PC-3 (cell line): ENCODE results near the gene ESX1. TPM values are rescaled to one million over a fixed set of nuclear protein-coding genes. Genes with fewer than 3 reads are reported as not detected.

ENCODE experiments used
- ATAC-seq: fragments of 200-7000 bp; cut with Tn5 transposase; 2 replicates; pipeline ENCODE4 v1.9.1; 2020; ENCODE audit warnings: mild to moderate bottlenecking, moderate library complexity
- BruUV-seq: library from RNA; stranded (reverse); fragments of 400-500 nt; replicated peaks from 2 replicates; lab custom pipeline; 2021; lab: Mats Ljungman, UMichigan
- CTCF ChIA-PET: fragments of 300-600 bp; sonication (Branson Sonifier 250); formaldehyde crosslinking; loops from one replicate; lab custom pipeline; 2022; ENCODE audit warnings: antibody characterized with exemption; lab: Charles Lee
- POLR2A ChIA-PET: fragments of 300-600 bp; sonication (Branson Sonifier 250); formaldehyde crosslinking; loops from one replicate; lab custom pipeline; 2022; ENCODE audit warnings: antibody characterized with exemption; ENCODE audit not compliant: unreplicated experiment; lab: Charles Lee
- DNase-seq: peaks from one replicate; pipeline ENCODE4 v3.0.0-alpha.2; 2015
- H2AFZ ChIP-seq: fragments of 300-600 bp; sonication (generic); 2 replicates; pipeline ENCODE4 v1.6.0; 2016; ENCODE audit warnings: antibody characterized with exemption, low read length
- H3F3A ChIP-seq: fragments of 300-600 bp; sonication (generic); one replicate; pipeline ENCODE4 v1.6.0; 2017; ENCODE audit warnings: antibody characterized with exemption, low read length, control low read depth, mild to moderate bottlenecking; ENCODE audit not compliant: unreplicated experiment
- H3K27ac ChIP-seq: fragments of 300-600 bp; sonication (generic); 2 replicates; pipeline ENCODE4 v1.5.1; 2016; ENCODE audit warnings: mild to moderate bottlenecking, low read length
- H3K27me3 ChIP-seq: fragments of 300-600 bp; sonication (generic); 2 replicates; pipeline ENCODE4 v1.6.1; 2016; ENCODE audit warnings: low read length, mixed read lengths
- H3K36me3 ChIP-seq: fragments of 300-600 bp; sonication (generic); 2 replicates; pipeline ENCODE4 v1.6.1; 2016; ENCODE audit warnings: low read depth, mixed run types, low read length, mixed read lengths
- H3K4me1 ChIP-seq: fragments of 300-600 bp; sonication (generic); 2 replicates; pipeline ENCODE4 v1.5.1; 2016; ENCODE audit warnings: low read length; ENCODE audit not compliant: insufficient read depth
- H3K4me2 ChIP-seq: fragments of 300-600 bp; sonication (generic); 2 replicates; pipeline ENCODE4 v1.6.0; 2016; ENCODE audit warnings: low read length
- H3K4me3 ChIP-seq: fragments of 300-600 bp; sonication (generic); 2 replicates; pipeline ENCODE4 v1.5.1; 2016; ENCODE audit warnings: mild to moderate bottlenecking, low read length, mixed read lengths
- H3K79me2 ChIP-seq: fragments of 300-600 bp; sonication (generic); 2 replicates; pipeline ENCODE4 v1.6.1; 2017; ENCODE audit warnings: low read length, mixed read lengths
- H3K9ac ChIP-seq: fragments of 300-600 bp; sonication (generic); 2 replicates; pipeline ENCODE4 v1.6.0; 2016; ENCODE audit warnings: mild to moderate bottlenecking, low read length
- H3K9me2 ChIP-seq: fragments of 300-600 bp; sonication (generic); replicated peaks from 2 replicates; pipeline ENCODE4 v1.6.1; 2016; ENCODE audit warnings: mixed run types, low read length, mixed read lengths
- H3K9me3 ChIP-seq: fragments of 300-600 bp; sonication (generic); 2 replicates; pipeline ENCODE4 v1.6.1; 2016; ENCODE audit warnings: low read length, mixed read lengths
- H4K20me1 ChIP-seq: fragments of 300-600 bp; sonication (generic); 2 replicates; pipeline ENCODE4 v1.6.1; 2016; ENCODE audit warnings: low read length, mixed read lengths
- CTCF ChIP-seq: fragments of 300-600 bp; sonication (generic); conservative IDR thresholded peaks from 2 replicates; pipeline ENCODE4 v1.5.1; 2017; ENCODE audit warnings: antibody characterized with exemption, low read depth, mild to moderate bottlenecking, low read length
- EZH2 ChIP-seq: fragments of 300-600 bp; sonication (generic); IDR thresholded peaks from one replicate; pipeline ENCODE4 v1.6.1; 2017; ENCODE audit warnings: antibody characterized with exemption, mild to moderate bottlenecking, low read length; ENCODE audit not compliant: unreplicated experiment
- EZH2phosphoT487 ChIP-seq: fragments of 300-600 bp; sonication (generic); IDR thresholded peaks from 2 replicates; pipeline ENCODE4 v1.6.1; 2018; ENCODE audit warnings: mild to moderate bottlenecking, antibody characterized with exemption, low read length, borderline replicate concordance
- intact Hi-C: fragments of 100-400 bp; cut with micrococcal nuclease; formaldehyde crosslinking; loops from 2 replicates; pipeline ENCODE4 v1.9.0; 2023
- total RNA-seq: library from RNA; depleted of rRNA; stranded (reverse); fragments of >200 nt; gene quantifications from 2 replicates; pipeline ENCODE4 v1.2.3, GENCODE V29; 2014; rRNA removed

Gene ESX1
- total RNA-seq, 1 experiment from 2014 or later = not detected

GRCh38 chrX:104211187-104211586, 43.5 kb downstream of the ESX1 start:
- Histone ChIP-seq H3K27ac (no peak overlapping the region), H3K36me3 (no peaks in the 10 kb centered on the region), H4K20me1 (no peaks in the 10 kb centered on the region), H3K9me2 (no peaks in the 10 kb centered on the region), H3F3A (no peaks in the 10 kb centered on the region), H3K9me3 (no peaks in the 10 kb centered on the region), H3K4me2 (no peak overlapping the region), H3K4me3 (no peak overlapping the region), H3K79me2 (no peaks in the 10 kb centered on the region), H3K9ac (no peak overlapping the region), H2AFZ (no peak overlapping the region), H3K4me1 (no peaks in the 10 kb centered on the region), H3K27me3 (no peaks in the 10 kb centered on the region)
- POLR2A ChIA-PET = no interaction called here
- no peak for ATAC-seq
- CTCF ChIA-PET = no interaction called here
- TF ChIP-seq EZH2 (no peak), EZH2phosphoT487 (no peak), CTCF (no peak)
- DNase-seq = no peak
- intact Hi-C loops = no loop called here
- BruUV-seq = no TSS peak

GRCh38 chrX:104205548-104205947, 49.2 kb downstream of the ESX1 start:
- Histone ChIP-seq H3K36me3 (no peaks in the 10 kb centered on the region), H3F3A (no peaks in the 10 kb centered on the region), H3K27ac (no peak overlapping the region), H3K27me3 (no peaks in the 10 kb centered on the region), H3K9ac (no peak overlapping the region), H3K4me3 (no peak overlapping the region), H4K20me1 (no peaks in the 10 kb centered on the region), H3K4me1 (no peaks in the 10 kb centered on the region), H3K4me2 (no peak overlapping the region), H3K9me3 (no peaks in the 10 kb centered on the region), H3K79me2 (no peaks in the 10 kb centered on the region), H2AFZ (no peak overlapping the region), H3K9me2 (no peaks in the 10 kb centered on the region)
- BruUV-seq = no TSS peak
- DNase-seq = no peak
- TF ChIP-seq EZH2 (no peak), CTCF (no peak), EZH2phosphoT487 (no peak)
- ChIA-PET POLR2A (no interaction called here), CTCF (no interaction called here)
- intact Hi-C loops = no loop called here
- ATAC-seq = no peak

Other genes with a start within 250 kb of the ESX1 start
- not detected in 2 replicates for gene H2BW1, start 241.2 kb downstream of the ESX1 start, total RNA-seq
- gene H2BW2, start 215.0 kb downstream of the ESX1 start, total RNA-seq = not detected in 2 replicates
- gene TMSB15C, start 178.7 kb downstream of the ESX1 start, total RNA-seq = 3.5 and 4.6 TPM in 2 replicates
- gene ZCCHC18, start 142.4 kb downstream of the ESX1 start, total RNA-seq = 0.23 and 5.8 TPM in 2 replicates
- gene SLC25A53, start 97.9 kb downstream of the ESX1 start, total RNA-seq = 6.6 and 12.4 TPM in 2 replicates
- 25.9 and 26.0 TPM in 2 replicates for gene FAM199X, start 88.5 kb downstream of the ESX1 start, total RNA-seq